ENCODE data around the gene SH3BGR.

SH3BGR gene

DNA sequence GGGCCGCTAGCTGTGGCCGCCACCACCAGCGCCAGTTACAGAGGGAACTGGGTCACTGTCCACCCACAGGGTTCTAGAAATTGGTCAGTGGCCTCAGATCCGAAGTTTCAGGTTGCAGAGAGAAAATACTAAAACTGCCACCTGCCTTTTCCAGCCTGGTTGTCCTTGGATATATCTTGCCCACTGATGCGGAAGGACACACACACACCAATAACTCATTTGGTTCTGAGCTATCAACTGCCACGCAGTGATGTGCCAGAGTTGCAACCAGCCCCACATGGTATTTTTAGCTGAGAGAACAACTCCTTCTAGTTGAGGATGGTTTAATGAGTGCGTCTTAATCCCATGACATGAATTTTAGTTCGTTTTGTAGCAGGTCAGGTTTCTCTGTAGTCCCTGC, 68.1 kb downstream of the SH3BGR start:
- TF ChIP-seq FOXM1 (IDR thresholded peaks at IDR 0.05; ENCODE audit: borderline replicate concordance) (no peak), FOXK2 (IDR thresholded peaks at IDR 0.05) (no peak), SP1 (IDR thresholded peaks at IDR 0.05) (no peak), L3MBTL2 (conservative IDR thresholded peaks at IDR 0.05) (no peak), TARDBP (IDR thresholded peaks at IDR 0.05) (no peak), ZNF384 (IDR thresholded peaks at IDR 0.05) (no peak), SUZ12 (IDR thresholded peaks at IDR 0.05) (no peak), NFRKB (IDR thresholded peaks at IDR 0.05) (no peak), CTBP1 (IDR thresholded peaks at IDR 0.05; ENCODE audit: borderline replicate concordance) (no peak), BHLHE40 (IDR thresholded peaks at IDR 0.05; ENCODE audit: borderline replicate concordance) (no peak), ARNT (IDR thresholded peaks at IDR 0.05) (no peak)
- TF ChIP-seq, protein P1, sequence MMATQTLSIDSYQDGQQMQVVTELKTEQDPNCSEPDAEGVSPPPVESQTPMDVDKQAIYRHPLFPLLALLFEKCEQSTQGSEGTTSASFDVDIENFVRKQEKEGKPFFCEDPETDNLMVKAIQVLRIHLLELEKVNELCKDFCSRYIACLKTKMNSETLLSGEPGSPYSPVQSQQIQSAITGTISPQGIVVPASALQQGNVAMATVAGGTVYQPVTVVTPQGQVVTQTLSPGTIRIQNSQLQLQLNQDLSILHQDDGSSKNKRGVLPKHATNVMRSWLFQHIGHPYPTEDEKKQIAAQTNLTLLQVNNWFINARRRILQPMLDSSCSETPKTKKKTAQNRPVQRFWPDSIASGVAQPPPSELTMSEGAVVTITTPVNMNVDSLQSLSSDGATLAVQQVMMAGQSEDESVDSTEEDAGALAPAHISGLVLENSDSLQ (IDR thresholded peaks at IDR 0.05), result no peak
- POLR2A ChIA-PET, result no interaction called here
- CTCF ChIA-PET, result no interaction called here
- no peak for DNase-seq (ENCODE audit: extremely low spot score)

DNA sequence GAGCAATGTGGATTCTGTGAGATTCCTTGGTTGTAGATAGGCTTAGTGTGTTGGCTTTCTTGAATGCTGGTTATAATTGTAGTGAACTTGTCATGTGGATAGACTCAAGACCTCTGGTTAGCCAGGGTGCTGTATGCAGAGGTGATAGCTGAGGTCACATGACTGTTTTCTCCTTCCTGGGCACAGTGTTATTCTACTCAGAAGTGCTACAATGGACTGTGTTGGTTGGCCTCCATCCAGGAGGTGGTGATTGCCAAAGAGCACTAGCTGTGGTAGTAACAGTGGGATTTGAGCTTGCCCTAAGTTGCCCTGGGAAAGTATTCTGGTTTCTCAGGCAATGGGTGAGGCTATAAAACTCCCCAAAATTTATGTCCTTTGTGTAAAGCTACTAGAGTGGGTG, 71.6 kb downstream of the SH3BGR start:
- CTCF ChIA-PET, result interaction anchor here (0.6 to 0.7 kb wide), 2 partner anchors 192 to 990 kb away, joined by 3 read pairs; no protein-coding TSS in a partner anchor
- DNase-seq (ENCODE audit: extremely low spot score), result no peak
- TF ChIP-seq NFRKB (IDR thresholded peaks at IDR 0.05), result no peak
- TF ChIP-seq BHLHE40 (IDR thresholded peaks at IDR 0.05; ENCODE audit: borderline replicate concordance), result no peak
- no peak for TF ChIP-seq FOXA1 (IDR thresholded peaks at IDR 0.05)
- TF ChIP-seq L3MBTL2 (conservative IDR thresholded peaks at IDR 0.05), result no peak
- POLR2A ChIA-PET, result no interaction called here

DNA sequence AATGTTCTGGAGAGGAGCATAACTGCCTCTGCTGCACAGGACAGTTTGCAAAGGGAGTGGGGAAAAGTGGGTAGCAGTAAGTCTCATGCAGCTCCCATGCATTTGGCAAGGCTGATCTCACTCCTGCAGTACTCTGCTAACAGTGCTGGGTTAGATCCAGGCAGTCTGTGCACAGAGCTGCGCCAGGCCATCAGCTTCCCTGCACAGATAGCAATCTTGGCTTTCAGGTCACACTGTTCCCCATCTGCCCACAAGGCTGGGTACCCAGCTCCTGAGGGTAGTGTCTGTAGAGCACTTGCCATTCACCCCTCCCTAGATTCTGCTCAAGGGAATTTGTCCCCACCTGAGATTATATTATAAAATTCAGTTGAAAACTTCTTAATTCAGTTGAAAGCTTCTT, 72.1 kb downstream of the SH3BGR start:
- POLR2A ChIA-PET, result no interaction called here
- DNase-seq (ENCODE audit: extremely low spot score), result no peak
- CTCF ChIA-PET, result interaction anchor here (0.6 to 0.7 kb wide), 2 partner anchors 191 to 989 kb away, joined by 3 read pairs; no protein-coding TSS in a partner anchor
- TF ChIP-seq SUZ12 (IDR thresholded peaks at IDR 0.05) (no peak), FOXK2 (IDR thresholded peaks at IDR 0.05) (no peak), FOXA1 (IDR thresholded peaks at IDR 0.05) (no peak), SP1 (IDR thresholded peaks at IDR 0.05) (no peak), ARNT (IDR thresholded peaks at IDR 0.05) (no peak), ZNF384 (IDR thresholded peaks at IDR 0.05) (no peak), TARDBP (IDR thresholded peaks at IDR 0.05) (no peak), HDGF (IDR thresholded peaks at IDR 0.05; ENCODE audit: borderline replicate concordance) (no peak), NFRKB (IDR thresholded peaks at IDR 0.05) (no peak), FOXM1 (IDR thresholded peaks at IDR 0.05; ENCODE audit: borderline replicate concordance) (no peak), CTBP1 (IDR thresholded peaks at IDR 0.05; ENCODE audit: borderline replicate concordance) (no peak)
- TF ChIP-seq, protein P1 (IDR thresholded peaks at IDR 0.05), result no peak

DNA sequence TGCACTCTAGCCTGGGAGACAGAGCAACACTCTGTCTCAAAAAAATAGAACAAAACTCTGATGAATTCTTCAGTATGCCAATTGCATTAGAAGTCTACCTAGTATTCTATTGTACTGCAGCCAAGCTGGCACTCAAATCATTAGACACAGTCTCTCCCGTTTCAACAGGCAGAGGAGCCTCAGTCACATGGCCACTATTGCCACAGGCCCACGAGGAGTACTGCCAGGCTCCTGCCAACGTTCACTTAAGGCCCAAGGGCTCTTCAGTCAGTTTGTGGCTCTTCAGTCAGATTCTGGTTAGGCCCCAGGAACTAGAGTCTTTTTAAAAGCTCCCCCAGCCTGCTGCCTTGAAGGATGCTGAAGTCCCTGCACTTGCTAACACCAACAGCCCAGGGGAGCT, 73.4 kb downstream of the SH3BGR start:
- no peak for DNase-seq (ENCODE audit: extremely low spot score)
- TF ChIP-seq NFRKB (IDR thresholded peaks at IDR 0.05) (no peak), LEF1 (IDR thresholded peaks at IDR 0.05; ENCODE audit: borderline replicate concordance) (no peak), CTBP1 (IDR thresholded peaks at IDR 0.05; ENCODE audit: borderline replicate concordance) (no peak), SUZ12 (IDR thresholded peaks at IDR 0.05) (no peak), SP1 (IDR thresholded peaks at IDR 0.05) (no peak), FOXM1 (IDR thresholded peaks at IDR 0.05; ENCODE audit: borderline replicate concordance) (no peak), HDGF (IDR thresholded peaks at IDR 0.05; ENCODE audit: borderline replicate concordance) (no peak)
- POLR2A ChIA-PET, result no interaction called here
- CTCF ChIA-PET, result no interaction called here

DNA sequence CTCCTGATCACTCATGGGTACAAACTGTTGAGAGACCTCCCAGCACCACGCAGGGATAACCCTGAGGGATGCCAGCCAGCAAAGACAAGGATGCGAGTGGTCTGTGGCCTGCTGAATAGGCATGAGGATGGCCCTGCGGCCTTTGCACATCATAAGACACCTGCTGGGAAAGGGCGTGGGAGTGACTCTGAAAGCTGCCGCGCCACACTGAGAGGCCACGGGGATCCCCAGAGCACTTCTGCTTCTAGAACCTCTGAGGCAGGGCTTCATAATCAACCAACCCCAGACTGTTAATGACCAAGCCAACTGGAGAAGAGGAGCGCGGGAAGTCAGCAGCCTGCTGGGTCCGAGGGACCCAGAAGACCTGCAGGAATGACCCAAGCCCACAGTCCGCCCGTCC, 73.8 kb downstream of the SH3BGR start:
- POLR2A ChIA-PET, result no interaction called here
- TF ChIP-seq FOXA1 (IDR thresholded peaks at IDR 0.05) (no peak), CTBP1 (IDR thresholded peaks at IDR 0.05; ENCODE audit: borderline replicate concordance) (no peak), BHLHE40 (IDR thresholded peaks at IDR 0.05; ENCODE audit: borderline replicate concordance) (no peak), TARDBP (IDR thresholded peaks at IDR 0.05) (no peak), L3MBTL2 (conservative IDR thresholded peaks at IDR 0.05) (no peak), NFRKB (IDR thresholded peaks at IDR 0.05) (no peak)
- DNase-seq (ENCODE audit: extremely low spot score), result no peak
- CTCF ChIA-PET, result no interaction called here

DNA sequence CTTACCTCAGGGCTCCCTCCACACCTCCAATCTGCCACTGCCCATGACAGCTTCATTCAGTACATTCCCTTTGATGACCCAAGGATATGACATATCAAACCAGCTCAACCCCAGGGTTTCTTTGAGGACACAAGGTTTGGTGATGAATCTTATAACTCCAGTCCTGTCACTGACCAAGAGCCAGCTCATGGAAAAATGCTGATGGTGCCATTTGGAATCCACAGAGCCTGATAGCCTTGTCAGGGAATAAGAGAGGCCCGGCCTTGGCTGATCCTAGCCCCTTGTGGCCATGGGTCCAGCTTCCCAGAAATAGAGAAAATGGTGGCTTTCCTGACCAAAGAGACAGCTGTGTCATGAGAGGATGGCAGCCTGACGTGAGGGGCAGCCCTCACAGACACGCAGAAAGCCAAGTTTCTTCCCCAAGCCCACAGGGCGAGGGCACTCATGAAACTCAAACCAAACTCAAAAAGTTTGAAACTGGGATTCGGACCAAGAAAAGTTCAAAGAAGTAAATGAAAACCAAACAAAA, 75.4 kb downstream of the SH3BGR start:
- TF ChIP-seq ZNF384 (IDR thresholded peaks at IDR 0.05), result no peak
- no peak for TF ChIP-seq NFRKB (IDR thresholded peaks at IDR 0.05)
- TF ChIP-seq, protein P1 (IDR thresholded peaks at IDR 0.05), result no peak
- TF ChIP-seq FOXM1 (IDR thresholded peaks at IDR 0.05; ENCODE audit: borderline replicate concordance), result no peak
- no peak for TF ChIP-seq L3MBTL2 (conservative IDR thresholded peaks at IDR 0.05)
- POLR2A ChIA-PET, result no interaction called here
- DNase-seq (ENCODE audit: extremely low spot score), result no peak
- CTCF ChIA-PET, result interaction anchor here (1.2 to 1.8 kb wide), 2 partner anchors 9 to 339 kb away, joined by 3 to 4 read pairs; no protein-coding TSS in a partner anchor

DNA sequence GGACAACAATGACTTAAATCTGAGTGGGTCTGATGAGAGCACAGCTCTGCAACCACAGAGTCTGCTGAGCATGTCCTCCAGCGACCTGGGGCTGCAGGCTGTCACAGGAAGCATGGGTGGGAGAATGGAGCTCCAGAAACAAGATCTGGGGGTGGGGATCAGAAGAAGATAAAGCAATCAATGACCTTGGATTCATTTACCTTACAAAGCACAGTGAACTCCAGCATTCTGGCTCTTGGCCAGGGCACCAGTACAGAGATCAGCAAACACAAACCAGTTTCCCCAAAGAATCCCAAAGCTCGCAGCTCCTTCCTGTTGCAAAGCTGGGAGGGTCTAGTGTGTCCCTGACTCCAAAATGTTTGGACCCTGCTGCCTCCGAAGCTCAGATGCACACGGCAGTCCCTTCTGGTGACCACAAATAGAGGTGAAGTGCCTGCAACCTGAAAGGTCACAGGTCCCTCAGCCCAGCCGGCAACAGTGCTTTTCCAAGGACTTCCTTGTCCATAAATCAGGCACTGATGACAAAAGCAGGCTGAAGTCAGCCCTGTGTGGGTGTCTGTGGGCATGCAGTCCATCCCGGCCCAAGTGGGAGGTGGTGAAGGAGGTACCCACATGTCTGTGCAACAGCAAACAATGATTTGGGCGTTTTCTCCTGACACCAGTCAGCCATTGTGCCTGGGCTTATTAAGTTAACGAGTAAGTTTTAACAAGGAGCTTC, 76.1 kb downstream of the SH3BGR start:
- CTCF ChIA-PET, result interaction anchor here (1.2 to 1.8 kb wide), 2 partner anchors 10 to 339 kb away, joined by 3 to 4 read pairs; no protein-coding TSS in a partner anchor
- POLR2A ChIA-PET, result no interaction called here
- DNase-seq (ENCODE audit: extremely low spot score), result no peak

More for the DNA sequence above, 76.1 kb downstream of the SH3BGR start:
- TF ChIP-seq ARNT (IDR thresholded peaks at IDR 0.05) (no peak), BHLHE40 (IDR thresholded peaks at IDR 0.05; ENCODE audit: borderline replicate concordance) (no peak), L3MBTL2 (conservative IDR thresholded peaks at IDR 0.05) (no peak), LEF1 (IDR thresholded peaks at IDR 0.05; ENCODE audit: borderline replicate concordance) (no peak), ELF4 (IDR thresholded peaks at IDR 0.05) (no peak), TARDBP (IDR thresholded peaks at IDR 0.05) (no peak), FOXM1 (IDR thresholded peaks at IDR 0.05; ENCODE audit: borderline replicate concordance) (no peak), NFRKB (IDR thresholded peaks at IDR 0.05) (no peak), HDGF (IDR thresholded peaks at IDR 0.05; ENCODE audit: borderline replicate concordance) (no peak), FOXK2 (IDR thresholded peaks at IDR 0.05) (no peak)

Measured in HEK293T (cell line).